Mesenchymal stem cell (in vitro differentiated cells and primary cell): ENCODE measurements around the gene CACNG6.
A peak's percentile ranks its signal among the peaks of the same experiment; 100 is the strongest.
"Not testable (repeated sequence)": the region's sequence is repeated elsewhere in the genome, so short reads cannot be mapped to it uniquely, and the experiment has no call there.

Experiments used
- DNase-seq: peaks from one replicate; pipeline ENCODE4 v3.0.0-alpha.2; 2013
- H2AFZ ChIP-seq: one replicate; pipeline ENCODE4 v1.6.1; 2013; ENCODE audit warnings: low read depth, mild to moderate bottlenecking, control low read depth, inconsistent platforms, low read length, moderate library complexity
- H2AK5ac ChIP-seq: 2 replicates; pipeline ENCODE4 v1.6.1; 2013; ENCODE audit warnings: low read length, moderate library complexity, mild to moderate bottlenecking, inconsistent platforms; ENCODE audit not compliant: severe bottlenecking
- H2BK120ac ChIP-seq: one replicate; pipeline ENCODE4 v1.6.1; 2013; ENCODE audit warnings: low read depth, mild to moderate bottlenecking, inconsistent platforms, low read length, moderate library complexity
- H2BK12ac ChIP-seq, 2 experiments: one replicate each; pipeline ENCODE4 v1.6.1; 2013; ENCODE audit warnings: inconsistent platforms in 2 of 2, low read length in 2 of 2, mild to moderate bottlenecking in 2 of 2, moderate library complexity in 2 of 2, control low read depth in 1 of 2
- H2BK15ac ChIP-seq: one replicate; pipeline ENCODE4 v1.6.1; 2013; ENCODE audit warnings: mild to moderate bottlenecking, low read depth, inconsistent platforms; ENCODE audit not compliant: poor library complexity, severe bottlenecking
- H2BK5ac ChIP-seq: 2 replicates; pipeline ENCODE4 v1.6.1; 2013; ENCODE audit warnings: low read depth, mild to moderate bottlenecking, low read length, control low read depth, inconsistent platforms; ENCODE audit not compliant: poor library complexity, severe bottlenecking
- H3K14ac ChIP-seq, 2 experiments: one replicate each; pipeline ENCODE4 v1.6.1; 2013; ENCODE audit warnings: inconsistent platforms in 2 of 2, low read length in 2 of 2, control low read depth in 1 of 2, mild to moderate bottlenecking in 1 of 2, moderate library complexity in 1 of 2
- H3K18ac ChIP-seq, 2 experiments: one replicate each; pipeline ENCODE4 v1.6.1; 2013; ENCODE audit warnings: inconsistent platforms in 2 of 2, low read length in 2 of 2, control low read depth in 1 of 2, low read depth in 1 of 2, mild to moderate bottlenecking in 1 of 2
- H3K23ac ChIP-seq, 2 experiments: one replicate each; pipeline ENCODE4 v1.6.1; 2013; ENCODE audit warnings: inconsistent platforms in 2 of 2, low read length in 2 of 2, mild to moderate bottlenecking in 2 of 2, moderate library complexity in 2 of 2, control low read depth in 1 of 2
- H3K27ac ChIP-seq: 2 replicates; pipeline ENCODE4 v1.5.1; 2013; ENCODE audit warnings: mild to moderate bottlenecking, moderate library complexity, low read length, control low read depth, inconsistent platforms; ENCODE audit not compliant: poor library complexity, severe bottlenecking
- H3K27me3 ChIP-seq, 2 experiments: 2 replicates each; pipeline versions ENCODE4 v1.6.1 to v1.7.0; 2013; ENCODE audit warnings: low read length in 2 of 2, mild to moderate bottlenecking in 2 of 2, moderate library complexity in 2 of 2, control low read depth in 1 of 2, inconsistent platforms in 1 of 2; ENCODE audit not compliant: control insufficient read depth in 1 of 2, insufficient read depth in 1 of 2
- H3K36me3 ChIP-seq, 2 experiments: 2 replicates each; pipeline versions ENCODE4 v1.6.1 to v1.7.0; 2013; ENCODE audit warnings: low read length in 2 of 2, control low read depth in 1 of 2, inconsistent platforms in 1 of 2, low read depth in 1 of 2, mild to moderate bottlenecking in 1 of 2; ENCODE audit not compliant: insufficient read depth in 2 of 2, control insufficient read depth in 1 of 2
- H3K4ac ChIP-seq, 2 experiments: one replicate each; pipeline ENCODE4 v1.6.1; 2013; ENCODE audit warnings: inconsistent platforms in 2 of 2, low read length in 2 of 2, mild to moderate bottlenecking in 2 of 2, moderate library complexity in 2 of 2, control low read depth in 1 of 2, low read depth in 1 of 2
- H3K4me1 ChIP-seq: 2 replicates; pipeline ENCODE4 v1.6.1; 2013; ENCODE audit warnings: low read depth, low read length, control low read depth; ENCODE audit not compliant: control insufficient read depth, insufficient read depth
- H3K4me2 ChIP-seq: 2 replicates; pipeline ENCODE4 v1.6.1; 2013; ENCODE audit warnings: low read length, mild to moderate bottlenecking, inconsistent platforms; ENCODE audit not compliant: poor library complexity, severe bottlenecking
- H3K4me3 ChIP-seq, 2 experiments: 2 replicates each; pipeline versions ENCODE4 v1.5.1 to v1.7.0; 2013; ENCODE audit warnings: low read length in 2 of 2, mild to moderate bottlenecking in 2 of 2, control low read depth in 1 of 2, low read depth in 1 of 2; ENCODE audit not compliant: insufficient read depth in 1 of 2
- H3K79me1 ChIP-seq: replicated peaks from 2 replicates; pipeline ENCODE4 v1.6.1; 2013; ENCODE audit warnings: mild to moderate bottlenecking, control low read depth, low read length, inconsistent platforms; ENCODE audit not compliant: poor library complexity, severe bottlenecking
- H3K9ac ChIP-seq: 2 replicates; pipeline ENCODE4 v1.7.0; 2013; ENCODE audit warnings: mild to moderate bottlenecking, low read length, moderate library complexity
- H3K9me3 ChIP-seq: 2 replicates; pipeline ENCODE4 v1.7.0; 2013; ENCODE audit warnings: mild to moderate bottlenecking, low read length; ENCODE audit not compliant: control insufficient read depth
- H4K8ac ChIP-seq: one replicate; pipeline ENCODE4 v1.6.1; 2013; ENCODE audit warnings: inconsistent platforms, mild to moderate bottlenecking, low read length, moderate library complexity
- H4K91ac ChIP-seq: one replicate; pipeline ENCODE4 v1.6.1; 2013; ENCODE audit warnings: mild to moderate bottlenecking, low read length, inconsistent platforms
- WGBS: methylation state at CpG from one replicate; pipeline ENCODE4 v1.1.7; 2013; ENCODE audit warnings: mixed read lengths; 5-methylcytosine and 5-hydroxymethylcytosine counted together

CACNG6 gene

DNA sequence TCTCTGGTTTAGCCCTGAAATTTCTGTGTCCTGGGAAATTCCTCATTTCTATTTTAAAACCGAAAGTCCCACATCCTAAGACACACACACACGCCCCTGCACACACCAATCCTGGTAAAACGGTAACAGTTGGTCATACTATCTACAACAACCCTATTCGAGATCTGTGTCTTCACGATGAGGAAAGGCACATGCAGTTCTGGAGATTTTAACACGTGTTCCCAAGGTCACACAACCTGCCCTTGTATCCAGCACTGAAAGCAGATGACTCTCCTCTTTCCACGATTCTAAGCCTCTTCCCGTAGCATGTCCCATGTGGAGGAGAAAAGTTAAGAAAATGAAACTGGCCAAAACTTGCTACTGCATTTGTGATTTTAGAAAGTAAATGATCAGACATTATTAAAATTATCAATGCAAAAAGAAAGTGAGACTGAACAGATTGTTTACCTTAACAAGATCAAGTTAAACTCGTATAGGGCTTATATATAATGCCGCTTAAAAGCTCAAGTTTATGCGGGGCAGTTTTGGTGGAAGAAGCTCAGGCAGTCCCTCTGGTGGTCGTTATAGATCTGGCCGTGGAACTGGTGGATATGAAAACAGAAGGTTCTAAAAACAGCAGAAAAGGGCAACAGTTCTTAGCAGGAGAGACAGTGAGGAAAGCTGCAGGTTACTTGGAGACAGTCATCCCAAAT is 39.6 kb downstream of the CACNG6 start:
- H2BK120ac ChIP-seq, result no peak overlapping the region
- H3K9ac ChIP-seq, result peak overlapping the region; percentile 77
- no peak overlapping the region for H2BK5ac ChIP-seq
- peak overlapping the region in 1 of 2 experiments; percentile 75 for H3K4me3 ChIP-seq
- no peak overlapping the region for H2AK5ac ChIP-seq
- no peak overlapping the region for H2BK15ac ChIP-seq
- no peaks in the 10 kb centered on the region for H3K4me1 ChIP-seq
- H3K79me1 ChIP-seq, result no peaks in the 10 kb centered on the region
- no peak overlapping the region for H3K23ac ChIP-seq
- H3K4ac ChIP-seq, result no peak overlapping the region
- 62% methylated on average over 12 of the region's 13 CpGs for WGBS
- no peak overlapping the region for H2BK12ac ChIP-seq
- no peak overlapping the region for H4K8ac ChIP-seq
- no peak for DNase-seq
- H2AFZ ChIP-seq, result no peak overlapping the region
- H3K27ac ChIP-seq, result no peak overlapping the region
- no peak overlapping the region for H3K14ac ChIP-seq
- H3K27me3 ChIP-seq, result no peaks in the 10 kb centered on the region
- no peak overlapping the region for H4K91ac ChIP-seq
- H3K4me2 ChIP-seq, result no peak overlapping the region
- no peaks in the 10 kb centered on the region for H3K36me3 ChIP-seq
- no peaks in the 10 kb centered on the region for H3K9me3 ChIP-seq
- H3K18ac ChIP-seq, result no peak overlapping the region

- Histone ChIP-seq H4K8ac (no peak overlapping the region), H3K4me3 (no peak overlapping the region), H3K9ac (peak overlapping the region; percentile 73), H2BK12ac (no peak overlapping the region), H3K9me3 (no peaks in the 10 kb centered on the region), H2AK5ac (no peak overlapping the region), H3K4me1 (no peaks in the 10 kb centered on the region), H3K23ac (no peak overlapping the region), H3K27ac (no peak overlapping the region), H3K4me2 (no peak overlapping the region), H2AFZ (no peak overlapping the region), H3K14ac (no peak overlapping the region), H3K18ac (no peak overlapping the region), H3K27me3 (no peaks in the 10 kb centered on the region), H2BK5ac (no peak overlapping the region), H4K91ac (no peak overlapping the region), H2BK120ac (no peak overlapping the region), H2BK15ac (no peak overlapping the region), H3K36me3 (no peaks in the 10 kb centered on the region), H3K4ac (no peak overlapping the region), H3K79me1 (no peaks in the 10 kb centered on the region)
- peak; percentile 63 for DNase-seq
- 39% methylated on average over 3 of the region's 4 CpGs for WGBS
Observed at GRCh38 chr19:54035215-54036178, 44.1 kb downstream of the CACNG6 start.

DNA sequence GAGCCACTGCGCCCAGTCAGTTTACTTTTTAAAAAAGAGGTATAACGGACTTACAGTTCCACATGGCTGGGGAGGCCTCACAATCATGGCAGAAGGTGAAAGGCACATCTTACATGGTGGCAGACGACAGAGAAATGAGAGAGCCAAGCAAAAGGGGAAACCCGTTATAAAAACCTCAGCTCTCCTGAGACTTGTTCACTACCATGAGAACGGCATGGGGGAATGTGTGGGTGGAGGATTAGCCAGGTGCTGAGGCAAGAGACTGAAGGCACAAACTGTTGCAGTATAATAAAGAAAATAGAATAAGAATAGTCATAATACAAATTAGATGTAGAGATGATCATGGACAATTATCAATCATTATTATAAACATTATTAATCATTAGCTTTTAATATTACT is 45.1 kb downstream of the CACNG6 start:
- not testable (repeated sequence) for H3K4me3 ChIP-seq, H3K14ac ChIP-seq, H2BK15ac ChIP-seq, H4K91ac ChIP-seq, H3K27me3 ChIP-seq, H2AK5ac ChIP-seq, H3K23ac ChIP-seq, H2BK12ac ChIP-seq, H2BK120ac ChIP-seq, H3K79me1 ChIP-seq, H3K9ac ChIP-seq, H3K4me2 ChIP-seq, H3K4me1 ChIP-seq, H2BK5ac ChIP-seq, H3K27ac ChIP-seq, H3K36me3 ChIP-seq, H3K4ac ChIP-seq, H3K18ac ChIP-seq, H4K8ac ChIP-seq, H3K9me3 ChIP-seq, DNase-seq, H2AFZ ChIP-seq
- 95% methylated on average over 4 of the region's 5 CpGs for WGBS

- Histone ChIP-seq H2BK15ac (no peak overlapping the region), H2BK5ac (no peak overlapping the region), H2BK12ac (no peak overlapping the region), H2AK5ac (no peak overlapping the region), H3K27me3 (peaks cover 0 to 16% of the 10 kb centered on the region in 2 experiments), H3K4me1 (no peaks in the 10 kb centered on the region), H3K27ac (no peak overlapping the region), H3K36me3 (no peaks in the 10 kb centered on the region), H3K23ac (no peak overlapping the region), H4K8ac (no peak overlapping the region), H3K9ac (no peak overlapping the region), H3K18ac (no peak overlapping the region), H2AFZ (no peak overlapping the region), H3K14ac (no peak overlapping the region), H3K4me3 (no peak overlapping the region), H4K91ac (no peak overlapping the region), H3K79me1 (no peaks in the 10 kb centered on the region), H3K9me3 (no peaks in the 10 kb centered on the region), H3K4me2 (no peak overlapping the region), H3K4ac (no peak overlapping the region), H2BK120ac (no peak overlapping the region)
- no peak for DNase-seq
- WGBS, result 73% methylated on average over 4 of the region's 4 CpGs
Observed at GRCh38 chr19:54040003-54040402, 48.6 kb downstream of the CACNG6 start.
